ENCODE data around the gene KRTAP12-2.

The KRTAP12-2 gene

GRCh38 chr21:44616591-44616926 is 50.2 kb downstream of the KRTAP12-2 start:
- in situ Hi-C loops (cut with HindIII; ENCODE audit: low pct_ligation_motif_present, low pct_unique_long_range_greater_than_20kb, low sequenced_read_pairs): no loop called here
- no peak for DNase-seq

All from ACHN (cell line).